GM12874 (cell line): ENCODE data around the gene TMPRSS3.

ENCODE experiments used
- CTCF ChIP-seq: IDR thresholded peaks from 2 replicates; pipeline ENCODE4 v1.5.1; 2011; ENCODE audit warnings: low read depth, mild to moderate bottlenecking, control low read depth, low read length, moderate library complexity; ENCODE audit not compliant: insufficient read depth

Gene TMPRSS3

DNA sequence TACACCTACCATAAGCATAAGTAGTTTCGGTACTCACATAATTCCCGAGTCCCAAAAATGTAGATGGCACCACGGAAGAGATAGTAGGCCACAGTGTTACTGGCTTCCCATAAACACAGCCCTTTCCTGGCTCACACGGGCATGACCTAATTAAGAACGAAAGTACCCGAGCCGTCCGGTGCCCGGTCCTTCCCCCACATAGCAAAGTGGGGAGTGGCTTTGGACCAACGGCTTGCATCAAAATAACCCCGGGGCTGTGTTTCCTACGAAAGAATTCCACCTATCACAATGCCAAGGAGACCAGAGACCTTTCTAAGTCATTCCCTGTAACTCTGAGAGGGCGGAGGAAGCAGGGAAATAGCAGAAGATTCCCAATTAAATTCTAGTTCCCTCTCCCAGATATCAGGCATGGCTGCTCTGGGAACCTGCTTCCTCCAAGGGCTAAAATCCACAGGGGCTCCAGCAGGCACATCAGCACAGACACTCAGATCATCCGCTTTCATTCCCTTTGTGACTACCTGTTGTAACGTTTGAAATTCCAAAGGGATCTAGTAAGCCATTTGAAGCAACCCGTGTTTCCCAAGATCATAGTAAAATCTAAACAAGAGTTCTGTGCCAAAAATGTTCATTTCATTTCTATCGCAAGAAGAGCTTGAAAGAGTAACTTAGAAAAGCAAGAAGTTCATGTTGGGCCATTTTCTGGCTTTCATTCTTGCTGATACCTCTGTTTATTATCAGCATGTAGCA is at the start of gene TMPRSS3:
Gene TMPRSS3 (minus strand): TSS at position 148 of the 747 bp plus-strand sequence. CDS start 635 bp downstream, outside the sequence.
- TF ChIP-seq CTCF: no peak

- TF ChIP-seq CTCF: no peak
Measured at GRCh38 chr21:42445311-42445710, 49.5 kb upstream of the TMPRSS3 start.

DNA sequence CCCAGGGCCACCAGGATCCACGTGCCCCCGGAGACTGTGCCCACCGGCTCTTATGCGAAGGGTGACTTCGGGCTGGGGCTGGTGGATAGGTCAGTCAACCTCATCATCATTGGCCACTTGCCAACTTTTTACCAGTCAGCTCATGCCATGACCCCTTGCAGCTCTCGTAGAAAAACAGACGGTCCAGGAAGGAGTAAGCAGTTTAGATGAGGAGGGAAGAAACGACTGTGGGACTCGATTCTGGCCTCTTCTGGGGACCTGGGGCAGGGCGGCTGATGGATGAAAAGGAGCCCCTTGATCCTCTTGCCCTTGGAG is 48.9 kb upstream of the TMPRSS3 start:
- no peak for TF ChIP-seq CTCF

DNA sequence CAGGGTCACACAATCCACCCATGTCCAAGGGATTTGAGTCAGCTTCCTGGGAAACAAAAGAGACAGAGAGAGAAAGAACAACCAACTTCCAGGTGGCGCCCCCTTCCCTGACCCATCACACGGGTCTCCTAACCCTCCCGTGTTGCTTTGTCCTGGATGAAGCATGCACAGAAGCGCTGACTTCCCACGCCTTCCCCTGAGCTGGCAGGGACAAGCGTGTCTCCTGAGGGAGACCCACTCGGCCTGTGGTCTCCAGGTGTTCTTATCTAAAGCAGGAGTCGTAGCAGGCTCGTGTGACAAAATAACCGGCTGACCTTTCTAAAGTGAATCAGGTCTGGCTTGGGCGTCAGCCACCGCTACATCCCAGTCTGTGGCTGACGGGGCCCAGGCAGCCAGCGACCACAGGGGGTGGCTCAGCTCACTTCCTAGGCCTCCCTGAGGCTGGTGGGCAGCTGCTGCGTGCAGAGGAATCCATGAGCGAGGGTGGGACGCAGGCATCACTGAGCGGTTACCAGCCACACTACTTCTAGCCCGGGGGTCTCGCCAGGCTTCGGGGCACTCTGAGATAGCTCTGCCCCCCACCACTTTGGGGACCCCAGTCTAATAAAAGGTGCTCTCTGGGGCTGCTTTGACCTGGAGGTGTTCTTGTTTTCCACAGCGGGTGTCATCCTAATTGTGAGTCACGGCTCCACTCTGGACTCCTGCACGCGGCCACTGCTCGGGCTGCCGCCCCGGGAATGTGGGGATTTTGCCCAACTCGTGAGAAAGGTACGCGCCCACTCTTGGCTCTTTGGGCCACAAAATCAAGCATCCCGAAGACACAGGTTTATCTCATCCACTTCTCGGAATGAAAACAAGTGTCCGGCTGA is 48.3 kb upstream of the TMPRSS3 start:
- TF ChIP-seq CTCF: no peak

DNA sequence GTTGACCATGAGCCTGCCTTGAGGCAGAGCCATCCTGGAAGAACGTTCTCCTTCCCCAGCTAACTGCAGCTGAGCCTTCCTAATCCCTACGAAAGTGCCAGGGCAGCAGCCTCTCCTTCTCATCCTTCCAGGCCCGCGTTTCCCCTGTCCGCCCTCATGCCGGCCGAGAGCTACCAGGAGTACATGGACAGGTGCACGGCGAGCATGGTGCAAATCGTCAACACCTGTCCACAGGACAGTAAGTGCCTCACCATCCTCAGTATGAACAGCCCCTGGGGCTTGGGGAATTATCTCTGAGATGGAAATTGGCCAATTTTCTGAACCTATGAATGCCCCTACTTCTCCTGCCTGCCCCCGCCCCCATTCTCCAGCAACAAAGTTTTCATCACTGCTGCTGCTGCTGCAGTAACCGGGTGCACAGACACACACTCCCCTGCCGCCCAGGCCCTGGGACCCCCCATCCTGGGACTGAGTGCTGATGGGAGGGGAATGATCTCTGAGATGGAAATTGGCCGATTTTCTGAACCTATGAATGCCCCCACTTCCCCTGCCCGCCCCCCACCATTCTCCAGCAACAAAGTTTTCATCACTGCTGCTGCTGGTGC is 47.4 kb upstream of the TMPRSS3 start:
- TF ChIP-seq CTCF: no peak

GRCh38 chr21:42441963-42442362 is 46.1 kb upstream of the TMPRSS3 start:
- no peak for TF ChIP-seq CTCF

DNA sequence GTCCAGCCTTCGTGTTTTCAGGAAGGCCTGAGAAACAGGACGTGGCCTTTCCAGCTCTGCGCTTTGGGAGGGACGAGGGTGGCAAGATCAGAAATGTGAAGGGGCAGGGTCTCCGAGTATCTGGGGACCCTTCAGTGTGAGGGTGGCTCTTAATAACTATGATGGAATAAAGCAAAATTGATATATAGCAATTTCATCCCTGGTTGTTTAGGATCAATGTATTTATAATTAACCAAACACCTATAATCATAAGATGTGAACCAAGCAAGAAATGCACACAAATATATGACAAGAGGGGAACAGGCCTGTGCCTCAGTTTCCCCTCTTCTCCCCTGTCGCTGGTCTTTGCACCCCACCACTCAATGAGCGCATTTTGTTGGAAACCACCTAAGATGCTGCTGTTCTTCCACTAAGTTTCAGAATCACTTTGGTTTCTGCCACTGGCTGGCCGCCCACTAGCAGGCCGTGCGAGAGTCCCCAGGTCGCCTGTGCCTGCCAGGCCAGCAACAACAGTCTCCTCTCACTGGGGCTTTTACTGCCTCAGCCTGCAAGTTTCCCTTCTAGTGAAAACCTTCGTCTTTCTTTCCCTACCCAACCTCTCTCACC is 44.4 kb upstream of the TMPRSS3 start:
- TF ChIP-seq CTCF: no peak
